Mucosa of gallbladder (tissue), 1 donor: ENCODE results near the gene RCHY1. TPM values are rescaled to one million over a fixed set of nuclear protein-coding genes. Genes with fewer than 3 reads are reported as not detected.

ENCODE experiments used
- total RNA-seq: library from RNA; stranded (reverse); gene quantifications from one replicate; pipeline ENCODE4 v1.2.1, GENCODE V29; 2021
- donor health status: DM: no; HTN: no; CAD: no.

The RCHY1 gene
- total RNA-seq, 1 donor from 2014 or later = 26.1 TPM

Other genes with a start within 250 kb of the RCHY1 start
- 15.3 TPM for gene THAP6, start 70 bp upstream of the RCHY1 start, total RNA-seq
- gene ODAPH, start 41.7 kb upstream of the RCHY1 start, total RNA-seq = not detected
- 2.4 TPM for gene CDKL2, start 116.1 kb upstream of the RCHY1 start, total RNA-seq
- gene G3BP2, start 159.0 kb upstream of the RCHY1 start, total RNA-seq = 146 TPM
- gene USO1, start 210.2 kb upstream of the RCHY1 start, total RNA-seq = 66.8 TPM